Activated T-helper 2 cell treated with anti-CD3 and anti-CD28 coated beads, Interferon-gamma antibody, Interleukin-2, Interleukin-4, amounts not matched to agents 10 μg/mL and 5 μg/mL and 100 μg/mL, durations not matched to agents 14 hours and 24 hours and 36 hours (primary cell): ENCODE results near the gene ALKBH3. TPM values are rescaled to one million over a fixed set of nuclear protein-coding genes. Genes with fewer than 3 reads are reported as not detected.

ENCODE experiments used
- DNase-seq: peaks from one replicate; pipeline ENCODE4 v3.0.0; 2021; ENCODE audit warnings: low spot score
- H3K27ac Mint-ChIP-seq: one replicate; pipeline ENCODE4 v1.8.0; 2021; ENCODE audit warnings: mixed read lengths
- H3K27me3 Mint-ChIP-seq: one replicate; pipeline ENCODE4 v1.8.0; 2021; ENCODE audit warnings: low read depth, mixed read lengths
- H3K36me3 Mint-ChIP-seq: one replicate; pipeline ENCODE4 v1.8.0; 2021; ENCODE audit warnings: low read depth, mixed read lengths
- H3K4me1 Mint-ChIP-seq: one replicate; pipeline ENCODE4 v1.8.0; 2021; ENCODE audit warnings: low read depth, mixed read lengths
- H3K4me3 Mint-ChIP-seq: one replicate; pipeline ENCODE4 v1.8.0; 2021; ENCODE audit warnings: low read depth, mild to moderate bottlenecking, moderate library complexity, mixed read lengths
- H3K9me3 Mint-ChIP-seq: one replicate; pipeline ENCODE4 v1.8.0; 2021; ENCODE audit warnings: mixed read lengths
- intact Hi-C: fragments of 100-400 bp; cut with micrococcal nuclease; formaldehyde crosslinking; loops from one replicate; pipeline ENCODE4 v1.15.1; 2023
- total RNA-seq: library from RNA; stranded (reverse); gene quantifications from 2 replicates; pipeline ENCODE4 v1.2.3, GENCODE V29; 2022

Gene ALKBH3
- total RNA-seq, 1 donor from 2014 or later, result 32.7 TPM

GRCh38 chr11:43901551-43901950, 20.9 kb downstream of the ALKBH3 start:
- no peak overlapping the region for H3K27ac Mint-ChIP-seq

GRCh38 chr11:43903078-43903477, 22.4 kb downstream of the ALKBH3 start:
- peaks cover 12% of the 10 kb centered on the region for H3K4me1 Mint-ChIP-seq
- H3K36me3 Mint-ChIP-seq, result peaks cover 59% of the 10 kb centered on the region
- H3K27me3 Mint-ChIP-seq, result no peaks in the 10 kb centered on the region
- H3K9me3 Mint-ChIP-seq, result no peaks in the 10 kb centered on the region
- H3K4me3 Mint-ChIP-seq, result no peak overlapping the region
- no peak for DNase-seq
- H3K27ac Mint-ChIP-seq, result no peak overlapping the region
- intact Hi-C loops, result no loop called here

More at GRCh38 chr11:43901551-43901950, 20.9 kb downstream of the ALKBH3 start:
- intact Hi-C loops, result no loop called here
- Mint-ChIP-seq H3K27me3 (no peaks in the 10 kb centered on the region), H3K9me3 (no peaks in the 10 kb centered on the region), H3K4me1 (no peaks in the 10 kb centered on the region), H3K4me3 (no peak overlapping the region), H3K36me3 (peaks cover 51% of the 10 kb centered on the region)
- DNase-seq, result no peak

- Mint-ChIP-seq H3K9me3 (no peaks in the 10 kb centered on the region), H3K36me3 (peaks cover 59% of the 10 kb centered on the region), H3K4me1 (peaks cover 12% of the 10 kb centered on the region), H3K27me3 (no peaks in the 10 kb centered on the region), H3K27ac (no peak overlapping the region), H3K4me3 (no peak overlapping the region)
- DNase-seq, result no peak
- intact Hi-C loops, result no loop called here
Observed at GRCh38 chr11:43903969-43904368, 23.3 kb downstream of the ALKBH3 start.

GRCh38 chr11:43904742-43905535, 24.3 kb downstream of the ALKBH3 start:
- DNase-seq, result no peak
- no peak overlapping the region for H3K27ac Mint-ChIP-seq
- H3K4me3 Mint-ChIP-seq, result no peak overlapping the region
- intact Hi-C loops, result no loop called here
- peaks cover 63% of the 10 kb centered on the region for H3K36me3 Mint-ChIP-seq
- no peaks in the 10 kb centered on the region for H3K27me3 Mint-ChIP-seq
- H3K4me1 Mint-ChIP-seq, result peaks cover 12% of the 10 kb centered on the region
- H3K9me3 Mint-ChIP-seq, result no peaks in the 10 kb centered on the region

- peaks cover 12% of the 10 kb centered on the region for H3K4me1 Mint-ChIP-seq
- H3K36me3 Mint-ChIP-seq, result peaks cover 68% of the 10 kb centered on the region
- no peaks in the 10 kb centered on the region for H3K9me3 Mint-ChIP-seq
- DNase-seq, result no peak
- H3K4me3 Mint-ChIP-seq, result no peak overlapping the region
- no peak overlapping the region for H3K27ac Mint-ChIP-seq
- H3K27me3 Mint-ChIP-seq, result no peaks in the 10 kb centered on the region
- intact Hi-C loops, result no loop called here
Observed at GRCh38 chr11:43905813-43906241, 25.2 kb downstream of the ALKBH3 start.

GRCh38 chr11:43907028-43907975, 26.7 kb downstream of the ALKBH3 start:
- H3K36me3 Mint-ChIP-seq, result peaks cover 56% of the 10 kb centered on the region
- no peak overlapping the region for H3K4me3 Mint-ChIP-seq
- intact Hi-C loops, result no loop called here
- H3K9me3 Mint-ChIP-seq, result no peaks in the 10 kb centered on the region
- H3K27me3 Mint-ChIP-seq, result no peaks in the 10 kb centered on the region
- DNase-seq, result no peak
- no peak overlapping the region for H3K27ac Mint-ChIP-seq
- H3K4me1 Mint-ChIP-seq, result peaks cover 13% of the 10 kb centered on the region

GRCh38 chr11:43908191-43908590, 27.6 kb downstream of the ALKBH3 start:
- Mint-ChIP-seq H3K27me3 (no peaks in the 10 kb centered on the region), H3K9me3 (no peaks in the 10 kb centered on the region), H3K4me3 (no peak overlapping the region), H3K27ac (no peak overlapping the region), H3K4me1 (peaks cover 15% of the 10 kb centered on the region), H3K36me3 (peaks cover 55% of the 10 kb centered on the region)
- intact Hi-C loops, result no loop called here
- DNase-seq, result no peak

- no peak overlapping the region for H3K4me3 Mint-ChIP-seq
- peaks cover 15% of the 10 kb centered on the region for H3K4me1 Mint-ChIP-seq
- no peak for DNase-seq
- no peak overlapping the region for H3K27ac Mint-ChIP-seq
- no peaks in the 10 kb centered on the region for H3K9me3 Mint-ChIP-seq
- peaks cover 55% of the 10 kb centered on the region for H3K36me3 Mint-ChIP-seq
- intact Hi-C loops, result no loop called here
- no peaks in the 10 kb centered on the region for H3K27me3 Mint-ChIP-seq
Observed at GRCh38 chr11:43908683-43909082, 28.1 kb downstream of the ALKBH3 start.

GRCh38 chr11:43913829-43914380, 33.3 kb downstream of the ALKBH3 start:
- peaks cover 4% of the 10 kb centered on the region for H3K4me1 Mint-ChIP-seq
- no peak overlapping the region for H3K4me3 Mint-ChIP-seq
- H3K27me3 Mint-ChIP-seq, result no peaks in the 10 kb centered on the region
- intact Hi-C loops, result no loop called here
- peaks cover 41% of the 10 kb centered on the region for H3K36me3 Mint-ChIP-seq
- no peak overlapping the region for H3K27ac Mint-ChIP-seq
- no peaks in the 10 kb centered on the region for H3K9me3 Mint-ChIP-seq
- no peak for DNase-seq

GRCh38 chr11:43914466-43914865, 33.8 kb downstream of the ALKBH3 start:
- Mint-ChIP-seq H3K27ac (no peak overlapping the region), H3K4me3 (no peak overlapping the region), H3K9me3 (no peaks in the 10 kb centered on the region), H3K4me1 (peaks cover 4% of the 10 kb centered on the region), H3K27me3 (no peaks in the 10 kb centered on the region), H3K36me3 (peaks cover 38% of the 10 kb centered on the region)
- intact Hi-C loops, result no loop called here
- DNase-seq, result no peak

- Mint-ChIP-seq H3K4me1 (peaks cover 12% of the 10 kb centered on the region), H3K4me3 (no peak overlapping the region), H3K27me3 (no peaks in the 10 kb centered on the region), H3K36me3 (peaks cover 42% of the 10 kb centered on the region), H3K9me3 (no peaks in the 10 kb centered on the region), H3K27ac (no peak overlapping the region)
- DNase-seq, result no peak
- intact Hi-C loops, result no loop called here
Observed at GRCh38 chr11:43916621-43917020, 36.0 kb downstream of the ALKBH3 start.

- Mint-ChIP-seq H3K27ac (no peak overlapping the region), H3K36me3 (peaks cover 39% of the 10 kb centered on the region), H3K9me3 (no peaks in the 10 kb centered on the region), H3K27me3 (no peaks in the 10 kb centered on the region), H3K4me3 (no peak overlapping the region), H3K4me1 (peaks cover 9% of the 10 kb centered on the region)
- intact Hi-C loops, result no loop called here
- no peak for DNase-seq
Observed at GRCh38 chr11:43917851-43918250, 37.2 kb downstream of the ALKBH3 start.
